Keratinocyte (primary cell): Measurements from ENCODE around the gene PDE11A. TPM values are rescaled to one million over a fixed set of nuclear protein-coding genes. Genes with fewer than 3 reads are reported as not detected.

Experiments
- DNase-seq: peaks from one replicate; pipeline ENCODE4 v3.0.0-alpha.2; 2011; ENCODE audit warnings: low read depth, missing footprints, low spot score
- FAIRE-seq: peaks from 2 replicates; lab custom pipeline; 2011; peaks lifted over from hg19 to GRCh38; lab: Jason Lieb, UNC
- H2AFZ ChIP-seq: 2 replicates; pipeline ENCODE4 v1.6.0; 2012; ENCODE audit warnings: low read length, control low read depth, inconsistent platforms; ENCODE audit not compliant: control insufficient read depth
- H3K27ac ChIP-seq: 2 replicates; pipeline ENCODE4 v1.5.1; 2011; ENCODE audit warnings: low read length; ENCODE audit not compliant: control insufficient read depth, insufficient read depth
- H3K27me3 ChIP-seq: 3 replicates; pipeline ENCODE4 v1.6.0; 2011; ENCODE audit warnings: low read length; ENCODE audit not compliant: control insufficient read depth, insufficient read depth; ENCODE audit errors: extremely low read depth
- H3K36me3 ChIP-seq, 2 experiments: 2 replicates in 1 of 2; 3 replicates in 1 of 2; pipeline ENCODE4 v1.5.1; 2011; ENCODE audit warnings: low read length in 2 of 2, mild to moderate bottlenecking in 1 of 2; ENCODE audit not compliant: control insufficient read depth in 2 of 2, insufficient read depth in 2 of 2; ENCODE audit errors: extremely low read depth in 1 of 2
- H3K4me1 ChIP-seq: 3 replicates; pipeline ENCODE4 v1.5.1; 2011; ENCODE audit warnings: low read length; ENCODE audit not compliant: control insufficient read depth, insufficient read depth; ENCODE audit errors: extremely low read depth
- H3K4me2 ChIP-seq: 3 replicates; pipeline ENCODE4 v1.6.0; 2011; ENCODE audit warnings: low read depth, low read length; ENCODE audit not compliant: control insufficient read depth, insufficient read depth; ENCODE audit errors: extremely low read depth
- H3K4me3 ChIP-seq, 3 experiments: fragments of 200-600 bp in 1 of 3; sonication (generic) in 1 of 3; 2 replicates in 2 of 3; 3 replicates in 1 of 3; pipeline ENCODE4 v1.5.1; 2011 to 2016; ENCODE audit warnings: low read length in 3 of 3, mild to moderate bottlenecking in 3 of 3, control low read depth in 2 of 3, inconsistent platforms in 1 of 3, low read depth in 1 of 3, mixed read lengths in 1 of 3, mixed run types in 1 of 3, moderate library complexity in 1 of 3; ENCODE audit not compliant: control insufficient read depth in 2 of 3, insufficient read depth in 2 of 3; ENCODE audit errors: extremely low read depth in 1 of 3
- H3K79me2 ChIP-seq: 2 replicates; pipeline ENCODE4 v1.6.0; 2012; ENCODE audit warnings: low read length; ENCODE audit not compliant: control insufficient read depth, insufficient read depth
- H3K9ac ChIP-seq: 3 replicates; pipeline ENCODE4 v1.6.0; 2011; ENCODE audit warnings: low read length; ENCODE audit not compliant: control insufficient read depth, insufficient read depth; ENCODE audit errors: extremely low read depth
- H3K9me1 ChIP-seq: 3 replicates; pipeline ENCODE4 v1.6.0; 2011; ENCODE audit warnings: low read length; ENCODE audit not compliant: control insufficient read depth, insufficient read depth; ENCODE audit errors: extremely low read depth
- H3K9me3 ChIP-seq: 2 replicates; pipeline ENCODE4 v1.5.1; 2012; ENCODE audit warnings: low read depth, low read length; ENCODE audit not compliant: control insufficient read depth
- H4K20me1 ChIP-seq: 3 replicates; pipeline ENCODE4 v1.6.0; 2011; ENCODE audit warnings: low read length; ENCODE audit not compliant: control insufficient read depth, insufficient read depth; ENCODE audit errors: extremely low read depth
- EZH2 ChIP-seq: IDR thresholded peaks from one replicate; pipeline ENCODE4 v1.6.1; 2012; ENCODE audit warnings: inconsistent platforms, mild to moderate bottlenecking, low read length, moderate library complexity
- dilution Hi-C: fragments of 300-500 bp; cut with MboI; formaldehyde crosslinking; loops from one replicate; pipeline ENCODE4 v1.7.0; 2020; ENCODE audit warnings: low sequenced_read_pairs; ENCODE audit not compliant: extremely low pct_ligation_motif_present
- polyA plus RNA-seq, 5 experiments: library from polyadenylated mRNA; depleted of rRNA in 3 of 5; stranded (reverse) in 3 of 5; stranded (forward) in 1 of 5; unstranded in 1 of 5; fragments of >200 nt; gene quantifications; 1 replicate in 1 of 5; 2 replicates in 3 of 5; 3 replicates in 1 of 5; pipeline versions ENCODE4 v1.2.1 to v1.2.3, GENCODE V29; 2011 to 2012; ENCODE audit warnings: missing spikeins in 2 of 5, low read depth in 1 of 5, low replicate concordance in 1 of 5
- TF ChIP-seq, protein P1 (sequence below), 3 experiments: IDR thresholded peaks in 1 of 3; conservative IDR thresholded peaks in 1 of 3; optimal IDR thresholded peaks in 1 of 3; 2 replicates in 2 of 3; 3 replicates in 1 of 3; pipeline versions ENCODE3 to v1.5.1; 2011; ENCODE audit warnings: low read length in 3 of 3, mild to moderate bottlenecking in 3 of 3, moderate library complexity in 2 of 3, control low read depth in 1 of 3, inconsistent platforms in 1 of 3; ENCODE audit not compliant: insufficient read depth in 2 of 3; ENCODE audit errors: extremely low read depth in 1 of 3

PDE11A gene
- polyA plus RNA-seq, 1 donor (not counting 4 experiments of a cell fraction or from before 2014, with no cell fraction given), result 0.01 TPM

DNA sequence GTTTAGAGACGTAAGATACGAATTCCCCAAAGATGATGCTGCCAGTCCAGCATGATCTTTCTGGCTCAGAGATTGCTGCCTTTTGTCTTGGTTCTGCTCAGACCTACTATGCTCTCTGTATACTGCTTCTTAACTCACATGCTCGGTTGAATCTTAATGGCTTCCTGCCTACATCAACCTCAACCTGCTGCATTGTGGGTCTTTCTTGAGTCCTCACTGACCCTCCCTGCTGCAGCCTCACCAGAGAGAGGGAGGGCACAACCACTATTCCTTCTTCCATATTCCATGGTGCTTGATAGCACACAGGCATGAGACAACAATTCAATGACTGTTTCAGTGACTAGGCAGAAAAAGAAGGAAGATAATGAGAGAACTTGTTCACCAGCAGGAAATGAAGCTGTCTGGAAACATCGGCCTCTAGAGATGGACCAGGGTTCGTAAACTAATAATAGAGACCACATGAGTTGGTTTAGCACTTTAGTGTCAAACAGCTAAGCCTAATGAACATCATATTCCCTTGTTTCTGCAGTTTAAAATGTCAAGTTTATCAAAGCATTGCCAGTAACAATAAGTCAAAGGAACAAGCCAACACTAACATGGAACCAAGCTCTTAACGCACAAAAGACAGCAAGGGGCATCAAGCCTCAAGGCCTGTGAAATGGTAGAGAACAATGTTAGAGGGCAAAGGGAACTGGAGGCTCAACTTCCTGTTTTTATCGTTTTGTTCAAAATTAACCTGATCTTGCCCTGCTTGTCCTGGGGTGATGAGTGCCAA is 333.9 kb downstream of the PDE11A start:
- H3K9me3 ChIP-seq, result no peaks in the 10 kb centered on the region
- no peaks in the 10 kb centered on the region for H3K79me2 ChIP-seq
- H4K20me1 ChIP-seq, result no peaks in the 10 kb centered on the region
- no peak overlapping the region for H3K4me3 ChIP-seq
- TF ChIP-seq EZH2, result no peak
- TF ChIP-seq, protein P1, sequence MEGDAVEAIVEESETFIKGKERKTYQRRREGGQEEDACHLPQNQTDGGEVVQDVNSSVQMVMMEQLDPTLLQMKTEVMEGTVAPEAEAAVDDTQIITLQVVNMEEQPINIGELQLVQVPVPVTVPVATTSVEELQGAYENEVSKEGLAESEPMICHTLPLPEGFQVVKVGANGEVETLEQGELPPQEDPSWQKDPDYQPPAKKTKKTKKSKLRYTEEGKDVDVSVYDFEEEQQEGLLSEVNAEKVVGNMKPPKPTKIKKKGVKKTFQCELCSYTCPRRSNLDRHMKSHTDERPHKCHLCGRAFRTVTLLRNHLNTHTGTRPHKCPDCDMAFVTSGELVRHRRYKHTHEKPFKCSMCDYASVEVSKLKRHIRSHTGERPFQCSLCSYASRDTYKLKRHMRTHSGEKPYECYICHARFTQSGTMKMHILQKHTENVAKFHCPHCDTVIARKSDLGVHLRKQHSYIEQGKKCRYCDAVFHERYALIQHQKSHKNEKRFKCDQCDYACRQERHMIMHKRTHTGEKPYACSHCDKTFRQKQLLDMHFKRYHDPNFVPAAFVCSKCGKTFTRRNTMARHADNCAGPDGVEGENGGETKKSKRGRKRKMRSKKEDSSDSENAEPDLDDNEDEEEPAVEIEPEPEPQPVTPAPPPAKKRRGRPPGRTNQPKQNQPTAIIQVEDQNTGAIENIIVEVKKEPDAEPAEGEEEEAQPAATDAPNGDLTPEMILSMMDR (optimal IDR thresholded peaks at IDR 0.05 in 1 of 3, IDR thresholded peaks at IDR 0.05 in 1 of 3, conservative IDR thresholded peaks at IDR 0.05 in 1 of 3; ENCODE audit: extremely low read depth in 1 of 3, insufficient read depth in 2 of 3, low read length in 3 of 3), result no peak
- H3K4me2 ChIP-seq, result no peak overlapping the region
- no peaks in the 10 kb centered on the region for H3K9me1 ChIP-seq
- peaks cover 5% of the 10 kb centered on the region for H3K27me3 ChIP-seq
- no peak overlapping the region for H3K9ac ChIP-seq
- H3K36me3 ChIP-seq, result no peaks in the 10 kb centered on the region
- H3K27ac ChIP-seq, result no peak overlapping the region
- dilution Hi-C loops, result no loop called here
- DNase-seq, result no peak
- no peaks in the 10 kb centered on the region for H3K4me1 ChIP-seq
- no peak overlapping the region for H2AFZ ChIP-seq
- no peak for FAIRE-seq

DNA sequence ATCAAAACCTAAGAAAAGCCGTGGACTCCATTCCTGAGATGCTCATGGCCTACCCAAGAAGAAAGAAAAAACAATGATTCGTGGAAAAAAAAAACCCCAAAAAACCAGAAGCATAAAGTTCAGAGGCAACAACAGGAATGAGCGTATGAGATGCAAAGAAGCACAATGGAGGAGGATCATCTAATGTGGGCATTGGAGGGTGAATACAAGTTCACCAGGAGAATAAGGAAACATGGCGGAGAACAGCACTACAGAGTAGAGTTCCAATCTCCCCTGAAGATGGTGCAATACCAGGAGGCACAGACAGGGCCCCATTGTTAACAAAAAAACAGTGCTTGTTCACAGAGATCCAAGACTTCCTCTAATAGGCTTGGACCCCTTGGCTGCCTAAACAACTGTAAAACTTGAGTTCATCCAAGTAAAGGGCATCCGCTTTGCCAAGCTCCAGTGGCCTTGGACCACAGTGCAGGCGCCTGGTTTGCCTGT is 337.2 kb downstream of the PDE11A start:
- TF ChIP-seq, protein P1 (optimal IDR thresholded peaks at IDR 0.05 in 1 of 3, IDR thresholded peaks at IDR 0.05 in 1 of 3, conservative IDR thresholded peaks at IDR 0.05 in 1 of 3; ENCODE audit: extremely low read depth in 1 of 3, insufficient read depth in 2 of 3, low read length in 3 of 3), result no peak
- TF ChIP-seq EZH2, result no peak
- H3K9me3 ChIP-seq, result no peaks in the 10 kb centered on the region
- no peak for FAIRE-seq
- no peaks in the 10 kb centered on the region for H3K4me1 ChIP-seq
- H3K9ac ChIP-seq, result no peak overlapping the region
- no peak for DNase-seq
- H4K20me1 ChIP-seq, result no peaks in the 10 kb centered on the region
- H3K36me3 ChIP-seq, result no peaks in the 10 kb centered on the region
- H2AFZ ChIP-seq, result no peak overlapping the region
- no peaks in the 10 kb centered on the region for H3K9me1 ChIP-seq
- H3K4me3 ChIP-seq, result no peak overlapping the region
- no peaks in the 10 kb centered on the region for H3K27me3 ChIP-seq
- dilution Hi-C loops, result no loop called here
- H3K4me2 ChIP-seq, result no peak overlapping the region
- H3K79me2 ChIP-seq, result no peaks in the 10 kb centered on the region
- no peak overlapping the region for H3K27ac ChIP-seq
